GM12878 (cell line): ENCODE results near the gene DHRS4.
"Not testable (repeated sequence)": the region's sequence is repeated elsewhere in the genome, so short reads cannot be mapped to it uniquely, and the experiment has no call there.

Experiments used
- ATF3 ChIP-seq: IDR thresholded peaks from 2 replicates; pipeline ENCODE4 v1.6.1; 2011; ENCODE audit warnings: low read depth, mild to moderate bottlenecking, low read length, moderate library complexity, borderline replicate concordance; ENCODE audit errors: extremely low read depth
- CHD2 ChIP-seq: IDR thresholded peaks from 2 replicates; pipeline ENCODE4 v1.6.1; 2011; ENCODE audit warnings: low read depth, low read length, improper control_type of control experiment, borderline replicate concordance
- EZH2 ChIP-seq: IDR thresholded peaks from 2 replicates; pipeline ENCODE4 v1.6.1; 2012; ENCODE audit warnings: low read depth, mild to moderate bottlenecking, control low read depth, inconsistent platforms, low read length, borderline replicate concordance; ENCODE audit not compliant: control insufficient read depth
- HDGF ChIP-seq: fragments of 450-650 bp; IDR thresholded peaks from 2 replicates; pipeline ENCODE4 v1.6.1; 2016; ENCODE audit warnings: antibody characterized with exemption
- MEF2B ChIP-seq: fragments of 450-650 bp; IDR thresholded peaks from 2 replicates; pipeline ENCODE4 v1.6.1; 2018; ENCODE audit warnings: mild to moderate bottlenecking, moderate library complexity; ENCODE audit not compliant: partially characterized antibody, poor library complexity, severe bottlenecking
- NR2C1 ChIP-seq: fragments of 450-650 bp; IDR thresholded peaks from 2 replicates; pipeline ENCODE4 v1.6.1; 2017; ENCODE audit warnings: antibody characterized with exemption, mild to moderate bottlenecking, moderate library complexity
- POLR2A ChIP-seq: IDR thresholded peaks from 2 replicates; pipeline ENCODE4 v1.6.1; 2011; ENCODE audit warnings: low read depth, mild to moderate bottlenecking, low read length
- POLR2AphosphoS5 ChIP-seq: IDR thresholded peaks from 2 replicates; pipeline ENCODE4 v1.6.1; 2011; ENCODE audit warnings: mild to moderate bottlenecking, low read length, inconsistent platforms
- SMC3 ChIP-seq: IDR thresholded peaks from 2 replicates; pipeline ENCODE4 v1.6.1; 2011; ENCODE audit warnings: low read length, improper control_type of control experiment, borderline replicate concordance
- ZNF24 ChIP-seq: fragments of 450-650 bp; IDR thresholded peaks from 2 replicates; pipeline ENCODE4 v1.6.1; 2017; ENCODE audit warnings: antibody characterized with exemption, mild to moderate bottlenecking
- ZNF687 ChIP-seq: fragments of 450-650 bp; IDR thresholded peaks from 2 replicates; pipeline ENCODE4 v1.6.1; 2017; ENCODE audit warnings: mild to moderate bottlenecking, moderate library complexity
- ZZZ3 ChIP-seq: IDR thresholded peaks from 2 replicates; pipeline ENCODE4 v1.6.1; 2011; ENCODE audit warnings: low read depth; ENCODE audit not compliant: control insufficient read depth, insufficient read length
- TF ChIP-seq, protein P1 (sequence below), 3 experiments: IDR thresholded peaks in 2 of 3; conservative IDR thresholded peaks in 1 of 3; 2 replicates each; pipeline ENCODE4 v1.5.1; 2011; ENCODE audit warnings: low read depth in 3 of 3, low read length in 3 of 3, mild to moderate bottlenecking in 3 of 3, control low read depth in 2 of 3, moderate library complexity in 2 of 3, inconsistent platforms in 1 of 3, mixed read lengths in 1 of 3; ENCODE audit not compliant: control insufficient read depth in 2 of 3, insufficient read depth in 1 of 3; ENCODE audit errors: extremely low read depth in 1 of 3

- TF ChIP-seq POLR2A, ZNF687, MEF2B, EZH2, ZNF24, CHD2, NR2C1, HDGF, ZZZ3, SMC3, ATF3, POLR2AphosphoS5: not testable (repeated sequence)
- TF ChIP-seq, protein P1, sequence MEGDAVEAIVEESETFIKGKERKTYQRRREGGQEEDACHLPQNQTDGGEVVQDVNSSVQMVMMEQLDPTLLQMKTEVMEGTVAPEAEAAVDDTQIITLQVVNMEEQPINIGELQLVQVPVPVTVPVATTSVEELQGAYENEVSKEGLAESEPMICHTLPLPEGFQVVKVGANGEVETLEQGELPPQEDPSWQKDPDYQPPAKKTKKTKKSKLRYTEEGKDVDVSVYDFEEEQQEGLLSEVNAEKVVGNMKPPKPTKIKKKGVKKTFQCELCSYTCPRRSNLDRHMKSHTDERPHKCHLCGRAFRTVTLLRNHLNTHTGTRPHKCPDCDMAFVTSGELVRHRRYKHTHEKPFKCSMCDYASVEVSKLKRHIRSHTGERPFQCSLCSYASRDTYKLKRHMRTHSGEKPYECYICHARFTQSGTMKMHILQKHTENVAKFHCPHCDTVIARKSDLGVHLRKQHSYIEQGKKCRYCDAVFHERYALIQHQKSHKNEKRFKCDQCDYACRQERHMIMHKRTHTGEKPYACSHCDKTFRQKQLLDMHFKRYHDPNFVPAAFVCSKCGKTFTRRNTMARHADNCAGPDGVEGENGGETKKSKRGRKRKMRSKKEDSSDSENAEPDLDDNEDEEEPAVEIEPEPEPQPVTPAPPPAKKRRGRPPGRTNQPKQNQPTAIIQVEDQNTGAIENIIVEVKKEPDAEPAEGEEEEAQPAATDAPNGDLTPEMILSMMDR (IDR thresholded peaks at IDR 0.05 in 2 of 3, conservative IDR thresholded peaks at IDR 0.05 in 1 of 3; ENCODE audit: control insufficient read depth in 2 of 3, extremely low read depth in 1 of 3, insufficient read depth in 1 of 3, low read depth in 3 of 3, low read length in 3 of 3): not testable (repeated sequence)
Observed at GRCh38 chr14:23949069-23949468, 4.5 kb upstream of the DHRS4 start.
